WTC11 (cell line): ENCODE data around the gene NOTO. TPM values are rescaled to one million over a fixed set of nuclear protein-coding genes. Genes with fewer than 3 reads are reported as not detected.

ENCODE experiments used
- ATAC-seq: fragments of 200-7000 bp; cut with Tn5 transposase; 2 replicates; pipeline ENCODE4 v1.10.0; 2021; ENCODE audit warnings: mild to moderate bottlenecking, moderate library complexity
- CTCF ChIA-PET: fragments of 300-600 bp; sonication (Branson Sonifier 250); formaldehyde crosslinking; loops from one replicate; lab custom pipeline; 2021; ENCODE audit warnings: antibody characterized with exemption; lab: Charles Lee
- POLR2A ChIA-PET: fragments of 350-600 bp; sonication (Branson Sonifier 250); formaldehyde crosslinking; loops from one replicate; lab custom pipeline; 2021; ENCODE audit warnings: antibody characterized with exemption; lab: Charles Lee
- DNase-seq: peaks from one replicate; pipeline ENCODE4 v3.0.0; 2021; ENCODE audit warnings: low spot score
- H3K27ac Mint-ChIP-seq: 2 replicates; pipeline ENCODE4 v1.8.0; 2021; ENCODE audit warnings: mixed read lengths
- H3K27me3 Mint-ChIP-seq: 2 replicates; pipeline ENCODE4 v1.8.0; 2021; ENCODE audit warnings: low read depth, mild to moderate bottlenecking, moderate library complexity, mixed read lengths
- H3K36me3 Mint-ChIP-seq: 2 replicates; pipeline ENCODE4 v1.8.0; 2021; ENCODE audit warnings: mixed read lengths
- H3K4me1 Mint-ChIP-seq: 2 replicates; pipeline ENCODE4 v1.8.0; 2022; ENCODE audit warnings: mixed read lengths
- H3K4me3 Mint-ChIP-seq: 2 replicates; pipeline ENCODE4 v1.8.0; 2021; ENCODE audit warnings: mild to moderate bottlenecking, moderate library complexity, mixed read lengths
- H3K9me3 Mint-ChIP-seq: 2 replicates; pipeline ENCODE4 v1.8.0; 2021; ENCODE audit warnings: mixed read lengths
- ATF1 ChIP-seq: sonication (generic); formaldehyde crosslinking; IDR thresholded peaks from 2 replicates; pipeline ENCODE4 v1.8.1; 2023; ENCODE audit warnings: mild to moderate bottlenecking, moderate library complexity, missing genetic modification reagents
- ATF6 ChIP-seq: sonication (generic); formaldehyde crosslinking; IDR thresholded peaks from 2 replicates; pipeline ENCODE4 v1.8.1; 2023; ENCODE audit warnings: mild to moderate bottlenecking, missing genetic modification reagents
- CBFB ChIP-seq: sonication (generic); formaldehyde crosslinking; IDR thresholded peaks from 2 replicates; pipeline ENCODE4 v1.8.1; 2022; ENCODE audit warnings: mild to moderate bottlenecking, low read depth, missing genetic modification reagents
- ESRRA ChIP-seq: sonication (generic); formaldehyde crosslinking; IDR thresholded peaks from 2 replicates; pipeline ENCODE4 v1.8.1; 2022; ENCODE audit warnings: mild to moderate bottlenecking, missing genetic modification reagents, borderline replicate concordance
- GTF2I ChIP-seq: fragments of 250-450 bp; sonication (Bioruptor Pico); conservative IDR thresholded peaks from 2 replicates; pipeline ENCODE4 v1.4.0; 2021; ENCODE audit warnings: mild to moderate bottlenecking
- MAX ChIP-seq: sonication (generic); formaldehyde crosslinking; IDR thresholded peaks from 2 replicates; pipeline ENCODE4 v1.8.0; 2022; ENCODE audit warnings: mild to moderate bottlenecking, missing genetic modification reagents
- NR2C2 ChIP-seq: sonication (generic); formaldehyde crosslinking; IDR thresholded peaks from 2 replicates; pipeline ENCODE4 v1.8.0; 2022; ENCODE audit warnings: mild to moderate bottlenecking, missing genetic modification reagents
- PREB ChIP-seq: sonication (generic); formaldehyde crosslinking; IDR thresholded peaks from 2 replicates; pipeline ENCODE4 v1.8.1; 2022; ENCODE audit warnings: mild to moderate bottlenecking, missing genetic modification reagents, moderate library complexity, borderline replicate concordance
- PRRX2 ChIP-seq: fragments of 250-450 bp; sonication (Bioruptor Pico); IDR thresholded peaks from 2 replicates; pipeline ENCODE4 v1.8.0; 2021; ENCODE audit warnings: mild to moderate bottlenecking
- ZNF232 ChIP-seq: sonication (generic); formaldehyde crosslinking; IDR thresholded peaks from 2 replicates; pipeline ENCODE4 v1.8.0; 2022; ENCODE audit warnings: mild to moderate bottlenecking, missing genetic modification reagents
- ZNF281 ChIP-seq: sonication (generic); formaldehyde crosslinking; IDR thresholded peaks from 2 replicates; pipeline ENCODE4 v1.8.0; 2023; ENCODE audit warnings: mild to moderate bottlenecking, missing genetic modification reagents
- ZNF512 ChIP-seq: sonication (generic); formaldehyde crosslinking; IDR thresholded peaks from 2 replicates; pipeline ENCODE4 v1.8.1; 2022; ENCODE audit warnings: missing genetic modification reagents, borderline replicate concordance
- total RNA-seq: library from RNA; stranded (reverse); gene quantifications from 3 replicates; pipeline ENCODE4 v1.2.3, GENCODE V29; 2021
- TF ChIP-seq, protein P1 (sequence below): sonication (generic); formaldehyde crosslinking; IDR thresholded peaks from 2 replicates; pipeline ENCODE4 v1.8.1; 2023; ENCODE audit warnings: mild to moderate bottlenecking, missing genetic modification reagents, moderate library complexity
- TF ChIP-seq, protein P2 (sequence below): fragments of 250-450 bp; sonication (Bioruptor Pico); IDR thresholded peaks from 2 replicates; pipeline ENCODE4 v1.9.0; 2021; ENCODE audit warnings: mild to moderate bottlenecking

The NOTO gene
- total RNA-seq, 1 experiment from 2014 or later, result 0.15 TPM

DNA sequence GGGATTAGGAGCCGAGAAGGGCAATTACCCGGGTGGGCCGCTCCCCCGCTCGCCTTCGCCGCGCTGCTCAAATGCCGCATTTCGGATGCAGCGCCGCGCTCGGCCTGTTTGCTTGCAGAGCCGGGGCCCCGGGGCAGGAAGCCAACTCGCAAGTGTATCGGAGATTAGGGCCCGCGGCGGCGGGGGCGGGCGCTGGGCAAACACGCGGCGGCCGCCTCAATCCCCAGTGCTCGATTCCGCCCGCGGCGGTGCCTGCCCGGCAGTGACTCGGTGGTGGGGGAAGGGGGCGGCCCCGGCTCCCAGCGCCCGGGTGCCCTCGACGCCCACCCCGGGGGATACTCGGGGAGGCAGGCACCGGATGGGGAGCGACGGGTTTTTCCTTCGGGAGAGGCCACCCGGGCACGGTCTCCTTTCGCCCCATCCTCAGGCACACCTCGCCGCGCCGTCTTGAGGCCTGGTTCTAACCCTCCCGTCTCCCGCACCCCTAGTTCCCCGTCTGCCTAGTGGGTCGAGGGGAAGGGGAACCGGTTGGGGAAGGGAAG is 26.6 kb upstream of the NOTO start (continued):
- TF ChIP-seq ZNF281 (CRISPR knock-in tag) (no peak), NR2C2 (CRISPR knock-in tag) (no peak), MAX (CRISPR knock-in tag) (peak; percentile 51; the same call in 1 of the 2 replicates)
- TF ChIP-seq, protein P1, sequence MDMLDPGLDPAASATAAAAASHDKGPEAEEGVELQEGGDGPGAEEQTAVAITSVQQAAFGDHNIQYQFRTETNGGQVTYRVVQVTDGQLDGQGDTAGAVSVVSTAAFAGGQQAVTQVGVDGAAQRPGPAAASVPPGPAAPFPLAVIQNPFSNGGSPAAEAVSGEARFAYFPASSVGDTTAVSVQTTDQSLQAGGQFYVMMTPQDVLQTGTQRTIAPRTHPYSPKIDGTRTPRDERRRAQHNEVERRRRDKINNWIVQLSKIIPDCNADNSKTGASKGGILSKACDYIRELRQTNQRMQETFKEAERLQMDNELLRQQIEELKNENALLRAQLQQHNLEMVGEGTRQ, result no peak

- ATAC-seq, result peak; percentile 4; the same call in 1 of the 2 replicates
- Mint-ChIP-seq H3K4me3 (peak overlapping the region; percentile 86), H3K4me1 (peaks cover 22% of the 10 kb centered on the region), H3K9me3 (no peaks in the 10 kb centered on the region), H3K36me3 (no peaks in the 10 kb centered on the region), H3K27me3 (peaks cover 91% of the 10 kb centered on the region), H3K27ac (no peak overlapping the region)
- POLR2A ChIA-PET, result interaction anchor here (0.6 to 2.2 kb wide), 4 partner anchors 36 to 1408 kb away, joined by 3 to 12 read pairs (median 6); partner anchors contain the start of gene EMX1
- CTCF ChIA-PET, result interaction anchor here (0.6 to 5.2 kb wide), 68 partner anchors 11 to 317 kb away, joined by 3 to 179 read pairs (median 7); partner anchors contain the start of genes CCT7, EGR4, EMX1 and NOTO
- TF ChIP-seq PREB (CRISPR knock-in tag), result no peak
- TF ChIP-seq ATF1, result no peak
- no peak for TF ChIP-seq ZNF281 (CRISPR knock-in tag)
- TF ChIP-seq ATF6 (CRISPR knock-in tag), result no peak
- TF ChIP-seq GTF2I (CRISPR knock-in tag), result no peak
- TF ChIP-seq ESRRA (CRISPR knock-in tag), result no peak
- TF ChIP-seq CBFB (CRISPR knock-in tag), result no peak
- TF ChIP-seq, protein P2, sequence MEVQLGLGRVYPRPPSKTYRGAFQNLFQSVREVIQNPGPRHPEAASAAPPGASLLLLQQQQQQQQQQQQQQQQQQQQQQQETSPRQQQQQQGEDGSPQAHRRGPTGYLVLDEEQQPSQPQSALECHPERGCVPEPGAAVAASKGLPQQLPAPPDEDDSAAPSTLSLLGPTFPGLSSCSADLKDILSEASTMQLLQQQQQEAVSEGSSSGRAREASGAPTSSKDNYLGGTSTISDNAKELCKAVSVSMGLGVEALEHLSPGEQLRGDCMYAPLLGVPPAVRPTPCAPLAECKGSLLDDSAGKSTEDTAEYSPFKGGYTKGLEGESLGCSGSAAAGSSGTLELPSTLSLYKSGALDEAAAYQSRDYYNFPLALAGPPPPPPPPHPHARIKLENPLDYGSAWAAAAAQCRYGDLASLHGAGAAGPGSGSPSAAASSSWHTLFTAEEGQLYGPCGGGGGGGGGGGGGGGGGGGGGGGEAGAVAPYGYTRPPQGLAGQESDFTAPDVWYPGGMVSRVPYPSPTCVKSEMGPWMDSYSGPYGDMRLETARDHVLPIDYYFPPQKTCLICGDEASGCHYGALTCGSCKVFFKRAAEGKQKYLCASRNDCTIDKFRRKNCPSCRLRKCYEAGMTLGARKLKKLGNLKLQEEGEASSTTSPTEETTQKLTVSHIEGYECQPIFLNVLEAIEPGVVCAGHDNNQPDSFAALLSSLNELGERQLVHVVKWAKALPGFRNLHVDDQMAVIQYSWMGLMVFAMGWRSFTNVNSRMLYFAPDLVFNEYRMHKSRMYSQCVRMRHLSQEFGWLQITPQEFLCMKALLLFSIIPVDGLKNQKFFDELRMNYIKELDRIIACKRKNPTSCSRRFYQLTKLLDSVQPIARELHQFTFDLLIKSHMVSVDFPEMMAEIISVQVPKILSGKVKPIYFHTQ (CRISPR knock-in tag), result no peak
- TF ChIP-seq PRRX2 (CRISPR knock-in tag), result no peak
- no peak for TF ChIP-seq ZNF512
- no peak for TF ChIP-seq ZNF232 (CRISPR knock-in tag)
- no peak for TF ChIP-seq MAX (CRISPR knock-in tag)
- peak; percentile 22 for DNase-seq
Observed at GRCh38 chr2:73176205-73176880, 26.0 kb upstream of the NOTO start.
